Glutamatergic neuron (in vitro differentiated cells): Measurements from ENCODE around the gene ARHGEF28. TPM values are rescaled to one million over a fixed set of nuclear protein-coding genes. Genes with fewer than 3 reads are reported as not detected.

Experiments used
- DNase-seq: peaks from one replicate; pipeline ENCODE4 v3.0.0; 2022
- H3K27ac Mint-ChIP-seq: one replicate; pipeline ENCODE4 v1.8.0; 2020; ENCODE audit warnings: mild to moderate bottlenecking, mixed read lengths, inconsistent platforms; ENCODE audit not compliant: unreplicated experiment
- H3K27me3 Mint-ChIP-seq: one replicate; pipeline ENCODE4 v1.8.0; 2020; ENCODE audit warnings: mild to moderate bottlenecking, moderate library complexity, mixed read lengths, inconsistent platforms; ENCODE audit not compliant: unreplicated experiment
- H3K36me3 Mint-ChIP-seq: one replicate; pipeline ENCODE4 v1.8.0; 2020; ENCODE audit warnings: mild to moderate bottlenecking, mixed read lengths, inconsistent platforms; ENCODE audit not compliant: unreplicated experiment
- H3K4me1 Mint-ChIP-seq: one replicate; pipeline ENCODE4 v1.8.0; 2020; ENCODE audit warnings: mild to moderate bottlenecking, low read depth, mixed read lengths, inconsistent platforms; ENCODE audit not compliant: unreplicated experiment
- H3K4me3 Mint-ChIP-seq: one replicate; pipeline ENCODE4 v1.8.0; 2020; ENCODE audit warnings: mild to moderate bottlenecking, mixed read lengths, inconsistent platforms; ENCODE audit not compliant: unreplicated experiment
- H3K9me3 Mint-ChIP-seq: one replicate; pipeline ENCODE4 v1.8.0; 2020; ENCODE audit warnings: mild to moderate bottlenecking, moderate library complexity, mixed read lengths, inconsistent platforms; ENCODE audit not compliant: unreplicated experiment
- total RNA-seq: library from RNA; stranded (reverse); fragmentation: NEBNext Ultra II Directional; extraction: Animal tissue kit (Norgen Biotek cat#: 25700); gene quantifications from one replicate; pipeline ENCODE4 v1.2.1, GENCODE V29; 2021; ENCODE audit not compliant: unreplicated experiment
- TF ChIP-seq, protein P1 (sequence below): fragments of 200-600 bp; sonication (generic); IDR thresholded peaks from one replicate; pipeline ENCODE4 v1.5.0; 2021; ENCODE audit not compliant: partially characterized antibody, unreplicated experiment

Gene ARHGEF28
- total RNA-seq, 1 donor from 2014 or later = 0.47 TPM

DNA sequence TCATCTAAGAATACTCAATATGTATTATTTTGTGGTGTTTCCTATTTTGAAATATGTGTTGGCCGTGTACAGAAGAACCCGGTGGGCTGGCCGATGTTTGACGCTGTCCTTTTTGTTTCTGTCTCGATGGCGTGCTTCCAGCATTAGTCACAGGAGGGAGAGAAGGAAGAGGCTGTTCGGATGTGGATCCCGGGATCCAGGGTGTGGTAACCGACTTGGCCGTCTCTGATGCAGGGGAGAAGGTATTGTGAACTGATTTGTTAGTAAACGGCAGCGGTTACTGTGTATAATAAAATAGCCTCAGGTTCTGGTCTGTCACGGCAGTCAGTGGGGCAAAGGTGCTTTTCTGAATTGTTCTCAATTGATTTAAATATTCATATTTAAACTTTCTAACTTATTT lies 275.0 kb downstream of the ARHGEF28 start:
- Mint-ChIP-seq H3K27ac (peak overlapping the region; percentile 40), H3K36me3 (peaks cover 2% of the 10 kb centered on the region), H3K27me3 (no peaks in the 10 kb centered on the region), H3K4me1 (peaks cover 22% of the 10 kb centered on the region), H3K4me3 (no peak overlapping the region), H3K9me3 (peaks cover 2% of the 10 kb centered on the region)
- DNase-seq = no peak
- TF ChIP-seq, protein P1, sequence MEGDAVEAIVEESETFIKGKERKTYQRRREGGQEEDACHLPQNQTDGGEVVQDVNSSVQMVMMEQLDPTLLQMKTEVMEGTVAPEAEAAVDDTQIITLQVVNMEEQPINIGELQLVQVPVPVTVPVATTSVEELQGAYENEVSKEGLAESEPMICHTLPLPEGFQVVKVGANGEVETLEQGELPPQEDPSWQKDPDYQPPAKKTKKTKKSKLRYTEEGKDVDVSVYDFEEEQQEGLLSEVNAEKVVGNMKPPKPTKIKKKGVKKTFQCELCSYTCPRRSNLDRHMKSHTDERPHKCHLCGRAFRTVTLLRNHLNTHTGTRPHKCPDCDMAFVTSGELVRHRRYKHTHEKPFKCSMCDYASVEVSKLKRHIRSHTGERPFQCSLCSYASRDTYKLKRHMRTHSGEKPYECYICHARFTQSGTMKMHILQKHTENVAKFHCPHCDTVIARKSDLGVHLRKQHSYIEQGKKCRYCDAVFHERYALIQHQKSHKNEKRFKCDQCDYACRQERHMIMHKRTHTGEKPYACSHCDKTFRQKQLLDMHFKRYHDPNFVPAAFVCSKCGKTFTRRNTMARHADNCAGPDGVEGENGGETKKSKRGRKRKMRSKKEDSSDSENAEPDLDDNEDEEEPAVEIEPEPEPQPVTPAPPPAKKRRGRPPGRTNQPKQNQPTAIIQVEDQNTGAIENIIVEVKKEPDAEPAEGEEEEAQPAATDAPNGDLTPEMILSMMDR = no peak

DNA sequence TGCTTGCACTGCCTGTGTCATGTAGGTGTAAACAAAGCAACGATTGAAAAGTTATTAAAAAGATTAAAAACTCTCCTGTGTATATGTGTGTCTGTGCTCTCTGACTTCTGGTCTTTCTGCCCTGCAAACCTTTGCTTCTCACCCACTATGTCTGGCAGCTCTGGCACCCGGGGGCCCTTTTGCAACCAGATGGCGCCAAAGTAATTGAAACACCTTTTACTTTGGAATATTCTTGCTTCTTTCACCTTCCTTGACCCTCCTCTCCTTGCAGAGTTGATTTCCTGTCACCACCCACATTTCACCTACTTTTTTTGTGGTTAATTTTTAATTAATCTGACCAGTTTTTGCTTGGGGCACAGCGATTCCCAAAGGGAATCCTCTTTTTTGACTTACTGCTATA lies 275.5 kb downstream of the ARHGEF28 start:
- Mint-ChIP-seq H3K27ac (no peak overlapping the region), H3K4me1 (peaks cover 21% of the 10 kb centered on the region), H3K36me3 (no peaks in the 10 kb centered on the region), H3K9me3 (peaks cover 2% of the 10 kb centered on the region), H3K4me3 (no peak overlapping the region), H3K27me3 (no peaks in the 10 kb centered on the region)
- DNase-seq = no peak
- TF ChIP-seq, protein P1 = no peak

DNA sequence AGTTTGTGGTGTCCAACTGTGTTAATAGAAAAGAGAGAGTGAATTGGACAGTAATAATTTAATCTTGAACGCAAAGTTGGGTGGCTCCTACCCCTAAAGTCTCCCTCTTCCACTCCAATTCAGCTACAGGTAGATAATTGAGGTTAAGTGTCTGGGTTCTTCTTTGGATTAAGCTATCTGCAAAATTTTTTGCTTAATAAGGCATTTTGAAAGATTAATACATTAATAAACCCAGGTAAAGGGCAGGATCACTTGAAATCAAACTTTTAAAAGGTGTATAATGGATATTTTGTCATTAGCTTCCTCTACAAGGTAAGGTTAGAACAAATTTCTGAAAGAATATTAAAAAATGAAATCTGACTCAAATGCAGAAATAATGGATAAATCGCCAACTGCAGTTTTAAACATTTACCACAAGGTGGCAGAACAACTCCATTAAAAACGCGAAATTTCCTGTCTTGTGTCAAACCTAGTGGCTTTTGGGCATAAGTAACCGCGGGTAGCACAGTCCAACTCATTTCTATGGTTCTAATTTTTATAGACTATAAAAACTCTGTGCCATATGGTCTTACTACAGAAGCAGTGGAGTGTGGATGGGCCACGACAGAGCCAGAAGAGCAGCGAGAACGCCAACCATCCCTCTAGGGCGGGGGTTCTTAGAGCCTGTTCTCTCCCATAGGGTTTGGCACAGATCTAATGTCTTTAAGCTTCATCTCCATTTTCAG lies 276.5 kb downstream of the ARHGEF28 start:
- peaks cover 3% of the 10 kb centered on the region for H3K9me3 Mint-ChIP-seq
- H3K27ac Mint-ChIP-seq = peak overlapping the region; percentile 10
- peaks cover 4% of the 10 kb centered on the region for H3K36me3 Mint-ChIP-seq
- peaks cover 21% of the 10 kb centered on the region for H3K4me1 Mint-ChIP-seq
- H3K4me3 Mint-ChIP-seq = no peak overlapping the region
- no peaks in the 10 kb centered on the region for H3K27me3 Mint-ChIP-seq
- TF ChIP-seq, protein P1 = peak; percentile 97
- no peak for DNase-seq

DNA sequence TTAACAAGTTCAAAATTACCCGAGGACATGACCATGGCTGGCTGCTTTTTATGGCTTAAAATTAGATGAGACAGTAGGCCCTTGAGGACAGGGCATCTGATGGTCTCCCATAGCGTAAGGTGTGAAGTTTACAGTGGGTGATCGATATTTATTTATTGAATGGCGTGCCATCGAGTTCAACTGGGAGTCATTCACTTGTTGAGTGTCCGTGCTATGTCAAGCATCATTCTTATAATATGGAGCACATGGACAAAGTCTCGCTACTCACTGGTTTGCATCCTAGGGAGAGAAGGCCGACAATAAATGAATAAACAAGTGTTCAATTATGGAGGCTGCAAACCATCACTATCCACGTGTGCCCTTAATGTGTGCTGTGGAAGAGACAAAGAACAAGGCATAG lies 277.2 kb downstream of the ARHGEF28 start:
- H3K27ac Mint-ChIP-seq = no peak overlapping the region

DNA sequence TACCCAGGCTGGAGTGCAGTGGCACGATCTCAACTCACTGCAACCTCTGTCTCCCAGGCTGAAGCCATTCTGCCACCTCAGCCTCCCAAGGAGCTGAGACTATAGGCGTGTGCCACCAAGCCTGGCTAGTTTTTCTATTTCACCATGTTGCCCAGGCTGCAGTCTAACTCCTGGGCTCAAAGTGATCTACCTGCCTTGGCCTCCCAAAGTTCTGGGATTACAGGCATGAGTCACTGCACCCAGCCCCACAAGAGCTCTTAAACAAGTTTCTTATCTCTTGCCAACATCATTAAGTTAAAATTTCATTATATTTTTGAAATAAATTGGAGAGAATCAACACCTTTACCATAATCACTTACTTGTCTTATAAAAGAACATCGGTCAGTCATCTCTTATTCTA lies 280.3 kb downstream of the ARHGEF28 start:
- Mint-ChIP-seq H3K4me3 (no peak overlapping the region), H3K27ac (no peak overlapping the region), H3K9me3 (peaks cover 3% of the 10 kb centered on the region), H3K36me3 (peaks cover 4% of the 10 kb centered on the region), H3K4me1 (peaks cover 12% of the 10 kb centered on the region), H3K27me3 (no peaks in the 10 kb centered on the region)
- no peak for DNase-seq
- TF ChIP-seq, protein P1 = no peak

More for the DNA sequence above, 277.2 kb downstream of the ARHGEF28 start:
- TF ChIP-seq, protein P1 = no peak
- no peak for DNase-seq
- H3K36me3 Mint-ChIP-seq = peaks cover 4% of the 10 kb centered on the region
- peaks cover 3% of the 10 kb centered on the region for H3K9me3 Mint-ChIP-seq
- peaks cover 20% of the 10 kb centered on the region for H3K4me1 Mint-ChIP-seq
- H3K27me3 Mint-ChIP-seq = no peaks in the 10 kb centered on the region
- no peak overlapping the region for H3K4me3 Mint-ChIP-seq
